NCI-H2171 (cell line): Measurements from ENCODE around the gene SCARF1.

ENCODE experiments used
- DNase-seq: peaks from one replicate; lab custom pipeline; 2025; lab: John Stamatoyannopoulos, UW

SCARF1 gene

GRCh38 chr17:1598399-1599095 is 47.0 kb downstream of the SCARF1 start:
- no peak for DNase-seq

GRCh38 chr17:1597861-1598342 is 47.6 kb downstream of the SCARF1 start:
- no peak for DNase-seq

- DNase-seq, result no peak
Observed at GRCh38 chr17:1593630-1593931, 52.0 kb downstream of the SCARF1 start.

DNA sequence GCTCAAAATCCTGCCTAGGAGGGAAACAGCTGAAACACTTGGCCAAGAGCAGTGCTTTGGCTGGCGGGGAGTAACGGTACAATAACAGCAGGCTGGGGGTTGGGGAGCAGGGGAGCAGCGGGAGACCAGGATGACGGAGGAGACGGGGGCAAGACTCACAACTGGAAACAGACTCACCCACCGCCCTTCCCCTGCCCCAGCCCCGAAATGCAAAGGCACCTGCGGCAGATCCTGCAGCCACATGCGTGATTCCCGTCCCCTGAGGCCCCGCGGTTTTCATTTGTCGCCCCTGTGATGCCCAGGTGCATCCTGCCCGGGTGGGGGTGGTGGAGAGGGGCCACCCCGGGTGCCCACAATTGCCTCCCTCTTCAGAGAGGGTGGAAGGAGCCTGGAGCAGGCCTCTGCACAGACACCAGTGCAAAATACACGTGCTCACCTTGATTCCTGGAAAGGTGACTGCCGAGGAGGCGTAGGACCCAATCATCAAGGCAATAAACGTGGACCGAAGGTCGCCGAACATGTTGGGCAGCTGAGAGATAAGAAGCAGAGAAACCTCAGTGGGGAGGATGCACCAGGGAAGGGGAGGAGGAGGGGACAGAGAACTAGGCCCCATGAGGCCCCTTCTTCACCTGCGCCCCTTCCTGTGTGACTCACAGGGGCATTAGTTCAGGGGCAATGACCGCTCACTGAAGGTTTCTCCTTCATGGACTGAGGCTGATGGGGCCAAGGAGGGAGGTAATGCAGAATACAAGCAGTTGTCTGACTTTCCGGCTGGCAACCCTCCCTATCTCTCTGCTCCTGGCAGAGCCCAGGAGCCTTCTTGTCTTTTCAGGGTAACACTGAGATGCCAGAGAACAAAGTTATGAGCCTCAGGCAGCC is 52.5 kb downstream of the SCARF1 start:
- DNase-seq, result peak; percentile 22

DNA sequence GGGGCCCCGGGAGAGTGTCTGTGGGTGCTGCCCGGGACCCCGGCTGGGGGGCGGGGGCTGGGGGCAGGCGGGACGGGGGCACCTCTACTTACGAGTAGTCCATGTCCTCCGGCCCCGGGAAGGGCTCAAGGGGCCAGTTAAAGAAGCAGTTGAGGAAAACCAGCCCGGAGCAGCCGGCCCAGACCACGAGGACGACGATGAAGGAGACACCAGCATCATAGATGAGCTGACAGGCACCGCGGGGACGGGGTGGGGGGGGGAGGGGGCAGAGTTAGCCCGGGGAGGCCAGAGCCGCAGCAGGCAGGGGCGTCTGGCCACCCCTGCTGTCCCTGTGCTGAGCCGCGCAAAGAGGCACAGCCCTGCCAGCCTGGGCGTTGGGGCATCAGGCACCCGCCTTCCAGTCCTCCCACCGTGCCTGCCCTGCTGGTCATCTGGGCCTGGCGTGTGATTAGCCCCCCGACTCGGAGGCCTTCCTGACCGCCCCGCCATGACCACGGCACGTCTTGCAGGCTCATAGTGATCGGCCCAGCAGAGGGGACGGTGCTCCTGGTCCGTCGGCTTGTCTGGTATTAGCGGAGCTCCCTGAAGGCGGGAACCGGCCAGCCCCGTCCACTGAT is 54.0 kb downstream of the SCARF1 start:
- DNase-seq, result no peak

DNA sequence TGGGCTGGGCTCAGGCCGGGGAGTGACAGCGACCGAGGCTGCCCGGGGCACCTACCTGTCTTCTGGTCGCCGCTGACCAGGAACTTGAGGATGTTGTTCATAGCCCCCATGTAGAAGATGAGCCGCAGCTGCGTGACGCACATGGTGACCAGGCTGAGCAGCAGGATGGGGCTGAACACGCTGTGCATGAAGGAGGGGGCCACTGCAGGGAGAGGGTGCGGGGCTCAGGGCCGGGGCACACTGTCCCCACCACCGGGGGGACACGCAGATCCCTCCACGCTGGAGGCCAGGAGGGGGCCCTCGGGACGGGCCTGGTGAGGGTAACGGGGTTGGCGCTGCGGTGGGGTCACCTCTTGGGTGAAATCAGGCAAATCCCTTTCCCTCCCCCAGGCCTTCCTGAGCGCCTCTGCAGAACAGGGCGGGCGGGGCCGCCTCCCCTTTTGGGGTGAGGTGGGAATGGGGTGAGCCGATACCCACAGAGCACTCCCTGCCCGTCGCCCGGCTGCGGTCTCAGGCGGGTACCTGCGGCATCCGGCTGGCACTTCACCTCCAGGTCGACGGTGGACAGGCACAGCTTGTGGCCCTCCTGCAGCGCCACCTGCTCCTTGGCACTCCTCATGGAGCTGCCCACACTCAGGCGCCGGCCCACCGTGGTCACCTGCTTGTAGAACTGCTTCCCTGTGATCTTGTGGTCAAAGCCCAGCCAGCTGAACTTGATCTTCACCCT is 54.6 kb downstream of the SCARF1 start:
- no peak for DNase-seq

- DNase-seq, result no peak
Observed at GRCh38 chr17:1590029-1590746, 55.3 kb downstream of the SCARF1 start.

DNA sequence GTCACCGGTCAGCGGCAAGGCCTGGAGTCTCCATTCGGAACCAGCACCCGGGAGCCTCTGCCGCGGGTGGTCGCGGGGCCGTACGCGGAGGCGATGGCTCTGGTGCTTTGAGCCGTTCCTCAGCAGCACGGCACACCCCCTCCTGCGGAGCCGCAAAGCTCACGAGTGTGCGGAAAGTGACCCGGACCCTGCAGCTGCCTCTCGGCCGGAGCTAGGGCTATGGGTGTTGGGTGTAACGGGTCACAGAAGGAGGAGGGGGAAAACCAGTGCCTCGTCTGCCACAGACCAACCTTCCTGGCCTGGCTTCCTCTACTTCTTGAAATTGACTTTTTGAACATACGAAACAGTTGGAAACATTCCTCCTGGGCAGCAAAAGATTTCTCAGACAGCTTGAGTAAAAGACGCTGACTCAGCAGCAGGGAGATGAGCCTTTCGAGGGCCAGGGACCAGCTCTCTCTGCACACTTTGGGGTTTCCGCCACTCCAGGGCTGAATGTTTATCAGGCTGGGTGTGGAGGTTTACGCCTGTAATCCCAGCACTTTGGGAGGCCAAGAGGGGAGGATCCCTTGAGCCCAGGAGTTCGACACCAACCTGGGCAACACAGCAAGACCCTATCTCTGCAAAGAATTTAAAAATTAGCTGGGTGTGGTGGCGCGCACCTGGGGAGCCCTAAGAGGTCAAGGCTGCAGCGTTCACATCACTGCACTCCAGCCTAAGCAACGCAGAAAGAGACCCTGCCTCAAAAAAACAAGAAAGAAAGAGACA is 56.5 kb downstream of the SCARF1 start:
- no peak for DNase-seq

- no peak for DNase-seq
Observed at GRCh38 chr17:1584167-1584566, 61.4 kb downstream of the SCARF1 start.
